Activated gamma-delta T cell (primary cell): Measurements from ENCODE around the gene DHRS9.

Experiments
- DNase-seq: peaks from one replicate; lab custom pipeline; 2025; lab: John Stamatoyannopoulos, UW

Gene DHRS9

DNA sequence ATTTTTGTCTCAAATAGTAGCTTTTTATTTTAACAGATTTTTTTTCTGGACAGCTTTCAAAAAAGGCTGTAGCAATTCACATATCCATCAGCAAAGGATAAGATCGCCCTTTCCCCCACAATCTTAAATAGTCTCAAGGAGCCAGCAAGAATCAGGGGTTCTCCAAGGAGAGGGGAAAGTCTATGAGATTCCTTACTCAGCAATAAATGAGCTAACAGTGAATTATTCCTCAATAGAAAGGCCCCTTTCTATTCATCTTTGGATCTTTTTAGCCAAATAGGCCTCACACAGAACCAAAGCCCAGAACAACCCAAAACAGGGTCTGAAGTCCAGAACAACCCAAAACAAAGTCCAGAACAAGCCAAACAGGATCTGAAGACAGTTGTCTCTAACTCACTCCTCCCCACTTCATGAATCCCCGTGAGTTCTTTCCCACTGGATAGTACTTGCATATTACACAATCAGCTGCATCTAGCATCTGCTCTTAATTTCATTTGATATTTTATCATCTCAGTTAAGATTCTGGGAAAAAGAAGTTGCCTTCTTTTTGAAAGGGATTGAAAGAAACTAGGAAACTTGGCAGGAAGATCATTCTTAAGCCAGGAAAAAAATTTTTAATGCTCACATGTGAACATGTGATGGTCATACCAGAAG, 3.4 kb upstream of the DHRS9 start:
- no peak for DNase-seq

DNA sequence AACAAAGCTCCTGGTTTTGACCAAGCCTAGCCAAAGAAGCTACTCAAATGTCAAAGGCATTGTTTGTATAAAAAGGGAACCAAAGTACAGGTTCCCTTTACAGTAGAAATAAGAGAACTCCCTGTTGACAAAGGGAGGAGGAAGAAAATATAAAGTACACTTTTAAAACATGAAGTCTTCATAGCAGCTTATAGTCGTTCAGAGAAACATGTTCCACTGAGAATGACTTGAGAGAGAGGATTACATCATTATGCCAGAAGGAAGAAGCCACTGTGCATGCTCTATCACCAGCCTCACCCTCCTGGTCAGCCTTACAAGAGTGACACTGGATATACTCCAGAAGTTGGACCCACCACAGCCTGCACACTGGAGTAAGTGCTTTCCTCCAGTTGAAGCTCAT, 2.5 kb upstream of the DHRS9 start:
- DNase-seq, result no peak

DNA sequence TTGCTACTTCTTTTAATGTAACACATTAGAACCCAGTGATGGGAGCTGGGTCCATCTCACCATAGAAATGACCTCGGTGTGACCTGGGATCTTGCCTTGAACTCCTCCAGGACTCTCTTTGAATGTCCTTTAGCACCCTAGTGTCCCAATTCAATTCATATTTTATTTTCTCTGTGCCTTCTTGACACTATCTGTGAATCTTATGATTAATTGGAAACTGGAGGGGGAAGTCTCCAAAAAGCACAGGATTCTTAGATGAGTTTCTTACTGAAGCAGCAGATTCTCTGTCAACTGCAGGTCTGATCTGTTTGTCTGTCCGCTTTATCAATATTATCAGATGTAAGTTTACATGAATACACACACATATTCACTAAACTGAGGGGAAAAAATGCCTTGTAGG, 470 bp downstream of the DHRS9 start:
- DNase-seq, result no peak

DNA sequence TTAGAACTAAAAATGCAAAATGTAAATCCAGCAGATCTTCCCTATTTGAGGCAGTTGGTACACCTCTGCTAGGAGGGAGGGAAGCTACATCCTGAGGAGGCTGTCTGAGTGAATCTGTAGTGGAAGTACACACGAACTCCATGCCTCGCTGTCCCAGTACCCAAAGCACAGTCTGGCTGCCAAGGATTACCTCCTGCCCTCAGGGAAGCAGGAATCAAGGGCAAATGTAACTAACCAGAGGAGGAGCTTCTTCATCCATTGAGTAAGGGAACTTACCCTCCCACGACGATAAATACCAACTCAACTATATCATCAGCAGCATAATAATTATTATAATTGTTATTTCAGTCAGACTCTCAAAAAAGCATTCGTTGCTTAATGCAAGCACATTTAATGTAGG, 2.1 kb downstream of the DHRS9 start:
- DNase-seq, result no peak

DNA sequence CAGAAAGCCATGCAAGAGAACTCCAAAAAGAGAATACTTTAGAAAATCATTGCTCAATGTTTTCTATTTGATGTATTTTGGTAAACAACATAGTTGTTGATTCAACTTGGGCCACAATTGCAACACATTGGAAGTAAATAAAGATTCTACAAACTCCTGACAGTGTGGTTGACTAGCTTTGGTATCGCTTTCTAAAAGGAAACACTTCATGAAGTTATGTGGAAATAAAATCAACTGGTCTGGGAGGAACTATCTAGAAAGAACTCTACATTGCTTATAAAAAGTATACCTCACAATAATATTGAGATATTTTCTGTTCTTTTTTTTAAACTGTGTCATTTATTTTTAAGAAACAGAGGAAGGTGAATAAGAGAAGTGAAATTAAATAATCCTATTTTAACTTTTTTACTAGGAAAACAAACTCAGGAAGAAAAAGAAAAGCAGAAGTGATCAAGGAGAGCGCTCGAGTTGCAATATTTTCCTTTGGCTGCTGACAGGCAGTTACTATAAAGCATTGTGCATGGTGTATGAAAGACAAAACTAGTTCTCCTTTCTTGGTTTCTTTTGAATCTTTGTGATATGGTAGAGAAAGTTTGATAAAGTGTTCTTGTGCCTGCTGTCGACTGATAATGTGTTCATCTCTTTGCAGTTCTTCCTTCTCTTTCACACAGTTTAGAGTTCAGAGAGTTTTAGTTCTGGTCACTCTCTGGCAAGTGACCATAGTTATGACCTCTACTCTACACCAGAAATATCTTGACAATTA, 3.0 kb downstream of the DHRS9 start:
- DNase-seq, result no peak

DNA sequence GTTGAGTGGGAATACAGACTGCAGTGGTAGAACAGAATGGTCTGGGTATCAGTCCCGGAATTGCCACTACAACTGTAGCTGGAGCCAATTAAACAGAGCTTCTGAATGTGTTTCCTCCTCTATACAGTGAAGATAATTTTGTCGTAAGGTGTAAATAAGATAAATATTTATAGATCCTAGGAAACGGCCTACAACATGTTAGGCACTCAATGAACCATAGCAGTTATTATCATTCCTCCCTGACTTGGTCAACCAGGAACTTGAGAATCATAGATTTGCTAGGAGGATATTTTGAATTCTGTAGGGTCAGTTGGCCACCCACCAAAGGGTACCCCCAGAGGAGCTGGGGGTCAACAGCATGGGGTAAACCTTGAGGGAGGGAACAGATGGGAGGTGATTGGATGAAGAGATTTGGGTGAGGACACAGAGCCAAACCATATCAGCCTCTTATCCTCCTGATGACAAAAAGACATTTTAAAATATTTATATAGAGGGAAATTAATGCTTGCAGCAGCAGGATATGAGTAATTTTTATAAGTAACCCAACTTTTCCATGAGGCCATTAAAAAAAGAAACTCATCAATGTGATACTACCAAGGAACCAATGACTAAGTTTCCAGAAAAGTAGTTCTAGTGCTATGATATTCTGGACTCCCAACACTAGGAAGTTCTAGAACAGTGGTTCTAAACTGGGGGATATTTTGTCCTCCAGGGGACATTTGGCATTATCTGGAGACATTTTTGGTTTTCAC, 4.0 kb downstream of the DHRS9 start:
- no peak for DNase-seq

DNA sequence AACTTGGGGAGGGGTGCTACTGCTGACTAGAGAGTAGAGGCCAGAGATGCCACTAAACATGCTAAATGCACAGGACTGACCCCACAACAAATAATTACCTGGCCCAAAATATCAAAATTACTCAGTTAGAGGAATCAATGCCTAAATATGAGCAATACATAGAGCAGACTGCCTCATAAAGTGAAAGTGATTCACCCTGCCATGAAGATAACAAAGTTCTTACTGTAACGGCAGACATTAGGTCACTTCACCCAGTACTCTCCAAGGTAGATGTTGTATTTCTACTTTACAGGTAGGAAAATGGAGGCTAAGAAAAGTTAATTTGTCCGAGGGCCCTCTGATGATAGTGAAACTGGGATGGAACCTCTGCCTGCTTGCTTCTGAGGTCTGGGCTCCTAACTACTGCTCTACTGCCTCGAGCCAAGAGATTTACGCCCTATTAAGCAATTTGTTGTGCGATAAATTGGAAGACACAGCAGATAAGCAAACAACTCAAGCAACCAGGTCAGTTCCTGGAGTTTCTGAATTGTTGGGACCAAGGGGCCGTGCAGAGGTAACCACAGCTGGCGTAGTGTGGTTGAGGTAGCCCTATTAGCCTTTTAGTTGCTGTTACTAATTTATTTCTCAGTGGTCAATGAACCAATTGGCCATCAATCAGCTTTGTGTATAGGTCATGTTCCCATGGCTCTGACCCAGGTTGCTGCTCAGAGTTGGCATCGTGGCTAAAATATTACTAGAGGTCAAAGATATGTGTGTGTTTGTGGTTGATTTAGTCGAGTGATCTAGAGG, 4.8 kb downstream of the DHRS9 start:
- no peak for DNase-seq

DNA sequence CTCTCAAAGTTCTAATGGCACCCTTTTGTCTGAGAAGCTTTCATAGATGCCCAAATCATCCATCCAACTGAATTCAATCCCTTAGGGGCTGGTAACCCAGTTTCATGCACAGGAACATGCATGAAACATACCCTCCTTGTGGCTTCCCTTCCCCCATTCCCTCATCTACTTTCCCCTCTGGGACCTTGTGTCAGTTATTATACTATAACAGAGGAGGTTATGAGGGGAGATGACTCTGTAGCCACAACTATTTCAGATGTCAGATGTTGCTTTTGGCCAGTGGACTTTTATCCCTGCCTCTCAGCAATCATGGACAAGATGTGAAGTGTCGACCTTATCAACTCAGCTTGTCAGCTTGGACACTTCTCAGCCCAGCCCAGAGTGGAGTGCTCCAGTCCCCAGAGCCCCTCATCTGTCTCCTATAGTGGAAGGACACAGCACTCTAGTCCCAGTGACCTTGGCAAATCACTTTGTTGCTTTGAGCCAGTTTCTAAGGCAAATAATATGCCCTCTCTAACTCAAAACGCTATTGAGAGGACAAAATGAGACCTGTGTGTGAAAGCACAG, 8.4 kb downstream of the DHRS9 start:
- no peak for DNase-seq

DNA sequence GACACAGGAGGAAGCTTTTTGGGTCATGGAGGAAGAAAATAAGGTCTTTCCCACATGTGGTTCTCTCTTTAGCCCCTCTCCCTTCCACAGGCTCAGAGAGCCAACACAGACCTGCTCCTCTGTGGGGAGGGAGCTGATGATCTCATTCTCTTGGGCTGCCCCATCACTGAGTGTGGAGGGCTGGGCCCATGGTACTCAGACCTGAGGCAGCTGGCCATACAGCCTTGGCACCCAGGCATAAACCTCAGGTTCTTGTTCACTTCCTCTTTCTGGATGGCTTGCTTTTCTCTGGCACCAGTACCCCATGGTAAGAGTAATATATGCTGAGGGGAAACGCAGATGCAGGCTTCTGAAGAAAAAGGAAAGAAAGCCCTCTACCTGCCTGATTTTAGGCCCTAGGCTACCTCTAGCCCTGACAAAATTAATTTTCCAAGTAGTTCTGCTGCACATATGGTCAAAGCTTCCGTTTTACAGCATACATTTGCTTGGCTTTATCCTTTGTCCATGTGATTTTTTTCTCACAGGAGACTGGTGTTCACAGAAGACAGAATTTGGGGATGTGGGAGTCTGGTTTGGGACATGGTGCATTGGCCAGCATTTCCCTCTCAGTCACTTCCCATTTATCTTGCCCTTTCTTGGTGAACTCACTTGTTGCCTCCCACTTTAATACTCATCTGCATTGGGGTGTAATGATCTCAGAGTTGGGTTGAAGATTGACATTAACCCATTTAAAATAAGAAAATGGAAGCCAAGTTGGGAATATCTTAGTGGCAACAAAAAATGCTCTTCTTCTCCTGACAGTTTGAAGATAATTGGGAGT, 11.1 kb downstream of the DHRS9 start:
- DNase-seq, result no peak

DNA sequence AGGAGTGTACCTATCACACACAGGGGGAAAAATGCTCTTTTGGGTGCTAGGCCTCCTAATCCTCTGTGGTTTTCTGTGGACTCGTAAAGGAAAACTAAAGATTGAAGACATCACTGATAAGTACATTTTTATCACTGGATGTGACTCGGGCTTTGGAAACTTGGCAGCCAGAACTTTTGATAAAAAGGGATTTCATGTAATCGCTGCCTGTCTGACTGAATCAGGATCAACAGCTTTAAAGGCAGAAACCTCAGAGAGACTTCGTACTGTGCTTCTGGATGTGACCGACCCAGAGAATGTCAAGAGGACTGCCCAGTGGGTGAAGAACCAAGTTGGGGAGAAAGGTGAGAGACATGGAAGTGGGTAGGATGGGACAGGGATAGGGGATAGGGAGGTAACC, 12.2 kb downstream of the DHRS9 start:
- no peak for DNase-seq

DNA sequence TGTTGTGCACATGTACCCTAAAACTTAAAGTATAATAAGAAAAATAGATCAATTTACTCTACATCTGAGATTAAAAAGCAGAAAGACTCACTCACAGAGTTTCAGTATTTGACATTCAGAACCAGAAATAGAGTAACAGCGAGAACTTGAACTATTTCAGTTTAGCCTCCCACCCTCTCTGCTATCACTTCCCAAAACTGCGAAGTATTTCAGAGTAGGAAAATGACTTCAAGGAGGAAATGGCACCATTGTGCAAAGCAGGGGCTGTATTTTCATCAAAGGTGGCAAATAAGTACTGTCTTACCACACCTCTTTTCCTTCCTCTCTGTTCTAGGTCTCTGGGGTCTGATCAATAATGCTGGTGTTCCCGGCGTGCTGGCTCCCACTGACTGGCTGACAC, 13.6 kb downstream of the DHRS9 start:
- no peak for DNase-seq

DNA sequence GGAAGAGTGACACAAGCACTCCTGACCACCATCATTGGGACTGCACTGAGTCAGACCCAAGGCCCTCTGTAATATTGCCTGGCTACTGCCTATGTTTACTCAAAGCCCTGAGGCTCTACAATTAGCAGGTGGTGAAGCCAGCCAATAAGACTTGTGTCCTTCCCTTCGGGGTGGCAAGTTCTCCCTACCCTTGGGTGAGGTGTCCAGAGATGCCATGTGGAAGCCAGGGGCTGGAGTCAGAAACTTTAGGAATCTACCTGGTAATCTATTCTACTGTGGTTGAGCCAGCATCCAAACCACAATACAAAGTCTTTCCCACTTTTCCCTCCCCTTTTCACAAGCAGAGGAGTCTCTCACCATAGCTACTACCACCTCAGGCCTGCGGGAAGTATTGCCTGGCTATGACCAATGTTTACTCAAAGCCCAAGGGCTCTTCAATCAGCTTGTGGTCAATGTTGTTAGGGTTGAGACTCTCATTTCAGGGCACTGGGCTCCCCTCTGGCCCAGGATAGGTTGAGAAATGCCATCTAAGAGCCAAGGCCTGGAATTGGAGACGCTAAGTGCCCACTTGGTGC, 17.6 kb downstream of the DHRS9 start:
- DNase-seq, result no peak

DNA sequence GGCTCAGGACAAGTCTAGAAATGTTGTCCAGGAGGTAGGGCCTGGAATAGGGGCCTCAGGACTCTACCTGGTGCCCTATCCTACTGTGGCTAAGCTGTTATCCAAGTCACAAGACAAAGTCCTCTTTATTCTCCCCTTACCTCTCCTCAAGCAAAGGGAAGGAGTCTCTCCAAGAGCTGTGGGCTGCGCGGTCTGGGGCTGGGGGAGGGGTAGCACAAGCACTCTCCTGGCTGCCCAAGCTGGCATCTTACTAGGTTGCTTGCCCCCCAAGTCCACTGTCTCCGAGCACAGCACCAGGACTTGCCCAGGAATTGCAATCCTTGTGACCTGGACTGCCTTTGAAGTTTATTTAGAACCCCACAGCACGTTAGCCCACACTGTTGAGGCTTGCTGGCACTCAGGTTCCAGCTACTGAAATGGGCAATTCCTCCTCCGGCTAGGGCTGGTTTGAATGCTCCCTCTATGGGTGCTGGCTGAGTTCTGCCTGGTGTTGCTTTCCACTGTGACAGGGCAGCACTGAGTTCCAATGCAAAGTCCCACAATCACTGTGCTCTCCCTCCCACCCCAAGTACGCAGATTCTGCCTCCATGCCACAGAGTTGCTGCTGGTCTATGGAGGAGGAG, 18.5 kb downstream of the DHRS9 start:
- no peak for DNase-seq

DNA sequence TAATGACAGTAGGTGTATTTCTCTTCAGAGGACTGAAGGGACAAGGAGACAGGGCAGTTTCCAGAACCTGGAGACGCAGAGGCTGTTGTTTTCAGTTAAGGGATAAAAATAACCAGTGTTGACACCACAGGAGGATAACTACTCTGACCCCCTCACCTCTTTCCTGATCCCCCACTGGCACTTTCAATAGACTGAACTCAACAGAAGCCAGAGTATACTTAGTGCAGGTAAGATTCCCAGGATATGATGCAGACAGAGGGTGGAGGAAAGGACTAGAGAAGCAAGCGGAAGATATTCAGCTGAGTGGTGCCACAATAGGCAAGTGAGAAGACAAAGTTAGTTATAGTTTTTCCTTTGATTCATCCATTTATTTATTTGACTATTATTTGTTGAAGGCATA, 19.8 kb downstream of the DHRS9 start:
- DNase-seq, result no peak

DNA sequence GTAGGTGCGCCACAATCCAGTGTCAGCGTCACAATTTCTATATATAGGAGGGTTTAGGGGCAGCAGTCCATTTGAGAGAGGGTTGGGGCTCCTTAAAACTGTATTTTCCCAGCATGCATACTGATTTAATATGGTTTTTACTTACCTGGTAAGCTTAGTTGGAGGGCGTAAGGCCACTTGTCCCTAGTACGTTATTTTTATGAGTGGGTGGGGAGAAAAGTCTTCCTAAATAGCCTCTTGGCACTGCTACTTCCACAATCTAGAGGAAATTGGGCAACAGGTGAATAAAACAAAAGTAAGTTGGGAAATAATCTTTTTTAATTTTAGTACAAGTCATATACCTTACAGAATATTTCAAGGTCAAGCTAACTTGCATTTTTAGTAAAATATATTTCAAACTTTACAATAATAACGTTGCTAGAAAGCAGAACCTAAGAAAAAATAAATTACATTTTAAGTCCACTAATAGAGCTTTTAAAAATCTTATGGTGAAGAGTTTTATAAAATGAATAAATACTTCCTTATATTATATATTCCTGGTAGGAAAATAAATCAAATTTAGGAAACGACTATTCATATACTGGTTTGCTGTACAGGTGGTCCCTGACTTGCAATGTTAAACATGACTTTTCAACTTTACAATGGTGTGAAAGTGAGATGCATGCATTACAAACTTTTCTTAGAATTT, 20.9 kb downstream of the DHRS9 start:
- DNase-seq, result no peak

DNA sequence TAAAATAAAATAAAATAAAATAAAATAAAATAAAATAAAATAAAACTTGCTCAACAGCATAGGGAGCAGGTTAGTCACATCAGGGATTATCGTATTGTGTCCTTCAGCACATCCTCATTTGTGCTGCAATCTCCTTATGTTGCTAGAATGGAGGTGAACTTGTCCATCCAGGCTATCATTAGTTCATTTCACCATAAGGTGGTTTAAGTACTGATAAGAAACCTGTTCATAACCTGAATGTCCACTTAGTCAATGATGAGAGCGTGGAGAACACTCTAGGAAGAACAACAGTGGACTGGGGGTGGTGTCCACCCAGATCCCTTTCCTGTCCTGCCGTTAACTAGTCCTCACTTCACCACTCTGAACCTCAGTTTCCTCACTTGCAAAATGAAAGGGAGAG, 21.9 kb downstream of the DHRS9 start:
- DNase-seq, result no peak

DNA sequence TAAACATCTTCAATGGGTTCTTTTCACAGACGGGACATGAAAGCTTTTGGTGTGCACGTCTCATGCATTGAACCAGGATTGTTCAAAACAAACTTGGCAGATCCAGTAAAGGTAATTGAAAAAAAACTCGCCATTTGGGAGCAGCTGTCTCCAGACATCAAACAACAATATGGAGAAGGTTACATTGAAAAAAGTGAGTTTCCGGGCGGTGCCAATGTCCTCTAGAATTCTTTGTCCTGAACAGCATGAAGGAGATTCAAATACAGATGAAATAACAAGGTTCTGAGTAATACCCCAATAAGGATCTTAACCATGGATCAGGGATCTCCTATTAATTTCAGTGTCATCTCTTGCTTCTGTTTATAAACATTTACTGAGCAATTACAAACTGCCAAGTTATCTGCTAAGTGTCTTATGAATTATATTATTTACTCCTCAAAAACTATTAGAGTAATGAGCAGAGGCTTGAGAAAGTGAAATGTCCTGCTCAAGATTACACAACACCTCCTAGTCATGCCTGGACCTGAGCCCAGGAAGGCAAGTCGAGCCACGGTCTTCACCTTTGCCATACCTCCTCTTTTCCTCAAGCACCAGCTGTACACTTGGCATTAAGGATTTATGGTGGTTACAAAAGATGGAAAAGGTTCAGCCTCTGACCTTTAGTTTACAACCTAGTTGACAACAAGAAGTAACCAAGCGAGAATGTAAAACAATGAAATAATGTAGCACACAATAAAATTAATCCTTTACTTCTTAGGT, 22.6 kb downstream of the DHRS9 start:
- DNase-seq, result no peak

DNA sequence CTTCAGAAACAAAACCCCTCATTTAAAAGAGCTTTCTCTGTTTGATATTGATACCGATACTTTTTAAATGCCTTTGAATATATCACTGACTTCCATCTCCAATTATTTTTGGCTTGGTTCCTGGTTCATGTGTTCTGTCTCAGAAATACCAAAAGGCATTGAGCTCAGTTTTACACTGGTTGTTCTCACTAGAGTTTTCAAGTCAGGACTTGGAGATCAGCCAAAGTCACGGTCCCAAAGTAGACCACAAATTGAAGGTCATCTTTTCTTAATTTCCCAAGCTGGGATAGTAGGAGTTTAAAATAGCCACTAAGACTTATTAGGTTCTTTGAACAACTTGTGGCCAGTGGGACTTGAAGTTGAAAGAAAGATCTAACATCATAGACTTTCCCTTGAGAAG, 24.2 kb downstream of the DHRS9 start:
- DNase-seq, result no peak

DNA sequence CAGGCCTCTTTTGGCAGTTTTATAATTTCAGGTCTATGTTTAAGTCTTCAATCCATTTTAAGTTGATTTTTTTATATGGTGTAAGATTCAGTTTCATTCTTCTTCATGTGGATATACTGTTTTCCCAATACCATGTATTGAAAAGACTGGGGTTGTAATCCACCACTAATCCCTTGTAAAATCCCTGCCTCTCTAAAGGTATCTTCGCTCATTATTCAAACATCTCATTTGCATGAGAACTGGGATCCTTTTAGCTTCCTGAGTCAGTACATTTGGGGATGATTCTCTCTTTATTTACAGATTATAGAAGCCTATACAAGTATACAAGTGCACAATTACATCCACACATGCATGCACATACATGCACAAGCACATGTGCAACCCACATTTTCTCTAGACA, 25.3 kb downstream of the DHRS9 start:
- DNase-seq, result no peak
